ENCODE results near the gene ZNF524.

The ZNF524 gene

DNA sequence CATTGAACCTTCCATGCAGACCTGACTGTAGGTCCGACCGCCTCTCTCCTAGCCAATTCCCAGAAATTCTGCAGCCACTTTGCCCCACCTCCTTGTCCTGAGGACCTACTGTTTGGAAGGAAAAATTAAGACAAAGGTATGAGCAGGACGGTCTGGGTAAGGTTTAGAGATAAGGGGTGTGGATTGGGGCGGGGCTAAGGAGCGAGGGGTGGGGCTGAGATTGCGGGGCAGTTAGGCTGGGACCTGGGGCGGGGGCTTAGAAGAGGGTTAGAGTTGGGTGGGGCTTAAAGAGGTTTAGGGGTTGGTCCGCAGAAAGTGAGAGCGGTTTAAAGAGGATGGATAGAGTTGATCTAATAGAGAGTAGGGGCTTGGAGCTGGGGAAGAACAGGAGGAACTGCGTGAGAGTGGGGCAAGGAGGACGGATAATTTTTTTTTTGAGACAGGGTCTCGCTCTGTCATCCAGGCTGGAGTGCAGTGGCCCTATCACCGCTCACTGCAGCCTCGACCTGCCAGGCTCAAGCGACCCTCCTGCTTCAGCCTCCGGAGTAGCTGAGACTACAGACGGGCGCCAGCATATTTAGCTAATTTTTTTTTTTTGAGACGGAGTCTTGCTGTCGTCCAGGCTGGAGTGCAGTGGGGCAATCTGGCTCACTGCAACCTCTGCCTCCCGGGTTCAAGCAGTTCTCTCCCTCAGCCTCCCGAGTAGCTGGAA is 3.6 kb downstream of the ZNF524 start:
- DNase-seq = no peak

DNA sequence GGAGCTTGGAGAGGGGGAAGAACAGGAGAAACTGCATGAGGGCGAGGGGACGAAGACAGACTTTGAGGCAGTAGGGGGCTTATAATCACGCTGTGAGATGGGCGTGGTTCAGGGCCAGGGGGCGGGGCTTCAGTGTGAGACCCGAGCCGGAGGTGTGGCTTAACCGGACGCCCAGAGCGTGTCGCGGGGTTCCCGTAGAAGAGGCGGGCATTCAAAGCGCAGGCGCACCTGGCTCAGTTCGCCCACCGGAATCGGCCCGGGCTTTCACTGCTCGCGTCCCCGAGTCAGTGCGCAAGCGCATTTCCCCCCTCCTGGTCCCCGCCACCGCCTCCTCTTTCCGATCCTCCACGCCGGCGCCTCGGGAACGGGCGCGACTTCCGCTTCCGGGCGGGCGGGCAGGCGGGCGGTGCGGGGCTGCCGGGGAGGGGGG is 5.1 kb downstream of the ZNF524 start:
- peak; percentile 94 for DNase-seq

DNA sequence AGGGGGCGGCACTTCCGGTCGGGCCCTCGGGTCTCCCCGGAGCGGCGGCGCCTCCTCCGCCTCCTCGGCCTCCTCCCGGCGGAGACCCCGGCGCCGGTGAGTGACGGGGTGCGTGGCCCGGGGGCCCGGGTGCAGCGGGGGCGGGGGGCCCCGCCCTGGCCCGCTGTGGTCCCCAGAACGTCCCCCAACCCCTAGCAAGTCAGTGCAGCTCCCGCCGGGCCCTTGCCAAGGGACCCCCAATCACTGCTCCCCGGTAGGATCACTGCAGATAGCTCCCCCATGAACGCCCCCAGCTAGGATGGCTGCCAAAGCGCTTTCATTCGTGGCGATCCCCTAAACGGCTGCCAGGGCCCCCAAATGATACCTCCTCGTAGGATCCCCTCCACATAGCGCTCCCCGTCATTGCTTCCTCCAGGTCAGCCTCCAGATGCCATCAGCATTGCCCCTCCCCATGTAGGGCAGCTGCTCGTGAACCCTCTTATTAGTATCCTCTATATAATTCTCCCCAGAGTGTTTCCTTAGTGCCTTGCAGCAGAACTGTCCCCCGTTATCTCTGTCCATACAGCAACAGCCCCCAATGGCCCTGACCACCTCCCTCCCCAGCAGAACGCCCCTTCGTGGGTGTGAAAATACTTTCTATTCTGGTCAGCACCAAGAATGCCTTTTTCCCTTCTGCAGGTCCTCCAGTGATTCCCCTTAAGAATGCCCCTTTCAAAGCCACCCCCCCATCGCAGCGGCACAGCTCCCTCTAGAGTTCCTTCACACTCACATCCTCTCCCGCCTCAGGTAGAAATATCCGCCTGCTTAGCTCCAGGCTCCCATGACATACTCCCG is 5.8 kb downstream of the ZNF524 start, which contains the start of gene ZNF865:
Gene ZNF865, plus strand, starts transcription at position 11 of the 834 bp plus-strand sequence. CDS start 7,972 bp downstream, outside the sequence.
- DNase-seq = peak; percentile 68

DNA sequence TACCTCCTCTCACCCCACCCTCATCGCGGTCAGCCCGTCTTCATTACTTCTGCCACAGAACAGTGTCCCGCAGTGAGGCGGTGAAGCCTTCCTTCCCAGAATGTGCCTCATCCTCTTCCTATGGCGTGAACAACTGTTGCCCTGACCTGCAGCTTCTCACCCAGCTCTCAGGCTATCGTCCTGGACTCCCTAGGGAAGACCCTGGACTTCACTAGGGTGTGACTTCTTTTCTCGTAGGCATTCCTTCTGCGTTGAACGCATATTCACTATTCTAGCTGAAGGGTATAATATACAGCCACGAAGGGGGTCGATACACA is 6.3 kb downstream of the ZNF524 start:
- DNase-seq = no peak

DNA sequence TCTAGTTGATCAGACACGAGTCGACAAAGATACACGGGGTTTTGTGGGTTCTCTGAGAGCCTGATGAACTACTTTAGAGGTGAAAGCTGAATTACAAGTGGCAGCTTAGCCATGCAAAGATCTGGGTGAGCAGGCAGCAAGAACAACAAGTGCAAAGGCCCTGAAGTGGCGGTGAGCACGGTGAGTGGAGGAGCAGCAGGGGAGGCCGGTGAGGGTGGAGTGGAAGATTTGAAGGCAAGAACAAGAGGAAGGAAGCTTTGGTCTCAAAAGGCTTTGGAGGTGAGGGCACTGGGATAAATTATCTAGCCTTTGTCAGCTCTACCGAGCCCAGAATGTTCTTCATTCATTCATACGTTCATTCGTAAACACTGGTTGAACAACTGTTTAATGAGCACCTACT is 6.7 kb downstream of the ZNF524 start:
- DNase-seq = no peak

DNA sequence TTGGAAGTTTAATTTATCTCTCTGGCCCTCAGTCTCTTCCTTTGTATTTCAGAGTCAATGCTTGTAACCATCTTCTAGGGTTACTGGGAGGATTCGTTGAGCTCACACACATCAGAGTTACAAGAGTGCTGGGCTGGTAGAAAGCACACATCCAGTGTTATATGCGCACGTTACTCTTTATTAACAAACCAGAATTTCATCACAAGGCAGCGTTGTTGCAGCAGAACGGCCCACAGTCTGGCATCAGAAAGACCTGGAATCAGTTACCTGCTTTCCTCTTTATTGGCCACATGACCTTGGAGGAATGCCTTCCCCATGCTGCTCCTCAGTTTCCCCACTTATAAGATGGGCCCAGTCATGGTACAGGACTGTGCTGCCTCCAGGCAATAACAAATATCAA is 9.2 kb downstream of the ZNF524 start:
- no peak for DNase-seq

DNA sequence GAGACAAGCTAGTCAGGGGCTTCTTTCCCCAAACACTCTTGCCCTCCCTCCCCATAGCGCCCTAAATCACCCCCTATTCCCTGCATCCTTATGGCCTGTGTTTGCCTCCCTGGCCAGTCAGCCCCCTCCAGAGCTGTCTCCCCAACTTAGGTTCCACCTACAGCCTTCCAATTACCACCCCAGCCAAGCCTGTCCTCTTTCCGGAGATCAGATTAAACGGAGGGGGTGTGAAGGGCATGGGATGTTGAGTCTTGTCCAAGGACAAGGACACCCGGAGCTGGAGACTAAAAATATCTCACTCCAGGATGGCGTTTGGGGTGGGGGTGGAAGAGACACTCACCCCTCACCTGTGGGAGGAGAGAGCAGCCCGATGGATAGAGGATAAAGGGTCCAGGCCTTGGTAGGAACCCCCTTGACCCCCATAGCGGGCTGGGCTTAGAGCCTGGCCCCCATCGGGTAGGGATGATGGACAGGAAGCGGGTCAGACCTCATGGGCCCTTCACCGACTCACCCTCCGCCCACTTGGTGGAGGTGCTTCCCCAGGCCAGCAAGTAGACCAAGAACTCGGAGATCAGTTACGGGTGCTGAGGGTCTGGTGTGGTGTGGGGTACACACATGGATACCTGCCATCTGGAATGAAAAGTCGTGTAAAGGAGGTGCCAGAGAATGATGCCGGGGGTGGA is 11.4 kb downstream of the ZNF524 start:
- no peak for DNase-seq

DNA sequence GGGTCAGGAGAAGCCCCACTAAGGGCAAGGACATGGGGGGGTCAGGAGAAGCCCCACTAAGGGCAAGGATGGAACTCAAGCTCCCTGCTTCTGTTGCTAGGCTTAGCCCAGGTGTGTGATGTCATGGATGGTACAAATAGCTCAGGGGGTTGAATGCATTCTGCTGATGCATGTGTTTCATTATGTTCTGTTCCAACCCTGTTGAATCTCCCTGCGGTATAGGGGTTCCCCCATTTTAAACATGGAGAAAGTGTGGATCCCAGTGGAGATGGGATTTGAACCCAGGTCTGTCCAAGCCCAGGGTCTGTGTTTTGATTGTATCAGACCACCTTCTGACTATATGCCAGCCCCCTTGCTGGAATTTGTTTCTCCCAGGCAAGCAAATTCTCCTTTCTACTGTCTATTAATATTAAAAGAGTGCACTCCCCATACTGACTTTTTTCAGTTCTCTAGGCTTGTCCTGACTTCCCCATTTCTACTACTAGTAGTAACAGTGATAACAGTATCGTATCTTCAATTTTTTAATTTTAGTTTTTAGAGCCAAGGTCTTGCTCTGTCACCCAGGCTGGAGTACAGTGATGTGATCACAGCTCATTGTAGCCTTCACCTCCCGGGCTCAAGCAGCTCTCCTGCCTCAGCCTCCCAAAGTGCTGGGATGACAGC is 12.0 kb downstream of the ZNF524 start:
- no peak for DNase-seq

DNA sequence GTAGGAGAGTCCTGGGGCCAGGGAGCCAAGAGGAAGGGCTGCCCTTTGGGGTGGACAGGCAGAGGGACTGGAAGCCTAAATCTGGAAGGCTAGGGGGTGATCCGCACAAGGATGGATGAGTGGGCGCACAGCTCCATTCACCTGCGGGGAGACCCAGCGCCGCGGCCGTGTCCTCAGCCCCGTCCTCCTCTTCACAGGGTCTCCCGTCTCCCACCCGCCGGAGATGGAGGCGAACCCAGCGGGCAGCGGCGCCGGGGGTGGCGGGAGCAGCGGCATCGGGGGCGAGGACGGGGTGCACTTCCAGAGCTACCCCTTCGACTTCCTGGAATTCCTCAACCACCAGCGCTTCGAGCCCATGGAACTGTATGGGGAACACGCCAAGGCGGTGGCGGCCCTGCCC is 13.3 kb downstream of the ZNF524 start:
- no peak for DNase-seq

DNA sequence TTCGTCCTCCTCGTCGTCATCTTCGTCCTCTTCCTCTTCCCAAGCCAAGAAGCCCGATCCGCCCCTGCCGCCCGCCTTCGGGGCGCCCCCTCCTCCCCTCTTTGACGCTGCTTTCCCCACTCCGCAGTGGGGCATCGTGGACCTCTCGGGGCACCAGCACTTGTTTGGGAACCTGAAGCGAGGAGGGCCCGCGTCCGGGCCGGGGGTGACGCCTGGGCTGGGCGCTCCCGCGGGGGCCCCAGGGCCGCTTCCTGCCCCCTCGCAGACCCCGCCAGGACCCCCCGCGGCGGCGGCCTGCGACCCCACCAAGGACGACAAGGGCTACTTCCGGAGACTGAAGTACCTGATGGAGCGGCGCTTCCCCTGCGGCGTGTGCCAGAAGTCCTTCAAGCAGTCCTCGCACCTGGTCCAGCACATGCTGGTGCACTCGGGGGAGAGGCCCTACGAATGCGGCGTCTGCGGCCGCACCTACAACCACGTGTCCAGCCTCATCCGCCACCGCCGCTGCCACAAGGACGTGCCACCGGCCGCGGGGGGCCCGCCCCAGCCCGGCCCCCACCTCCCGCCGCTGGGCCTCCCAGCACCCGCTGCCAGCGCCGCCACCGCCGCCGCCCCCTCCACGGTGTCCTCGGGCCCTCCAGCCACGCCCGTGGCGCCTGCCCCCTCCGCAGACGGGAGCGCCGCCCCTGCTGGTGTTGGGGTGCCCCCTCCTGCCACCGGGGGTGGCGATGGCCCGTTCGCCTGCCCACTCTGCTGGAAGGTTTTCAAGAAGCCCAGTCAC is 14.0 kb downstream of the ZNF524 start:
- DNase-seq = no peak

DNA sequence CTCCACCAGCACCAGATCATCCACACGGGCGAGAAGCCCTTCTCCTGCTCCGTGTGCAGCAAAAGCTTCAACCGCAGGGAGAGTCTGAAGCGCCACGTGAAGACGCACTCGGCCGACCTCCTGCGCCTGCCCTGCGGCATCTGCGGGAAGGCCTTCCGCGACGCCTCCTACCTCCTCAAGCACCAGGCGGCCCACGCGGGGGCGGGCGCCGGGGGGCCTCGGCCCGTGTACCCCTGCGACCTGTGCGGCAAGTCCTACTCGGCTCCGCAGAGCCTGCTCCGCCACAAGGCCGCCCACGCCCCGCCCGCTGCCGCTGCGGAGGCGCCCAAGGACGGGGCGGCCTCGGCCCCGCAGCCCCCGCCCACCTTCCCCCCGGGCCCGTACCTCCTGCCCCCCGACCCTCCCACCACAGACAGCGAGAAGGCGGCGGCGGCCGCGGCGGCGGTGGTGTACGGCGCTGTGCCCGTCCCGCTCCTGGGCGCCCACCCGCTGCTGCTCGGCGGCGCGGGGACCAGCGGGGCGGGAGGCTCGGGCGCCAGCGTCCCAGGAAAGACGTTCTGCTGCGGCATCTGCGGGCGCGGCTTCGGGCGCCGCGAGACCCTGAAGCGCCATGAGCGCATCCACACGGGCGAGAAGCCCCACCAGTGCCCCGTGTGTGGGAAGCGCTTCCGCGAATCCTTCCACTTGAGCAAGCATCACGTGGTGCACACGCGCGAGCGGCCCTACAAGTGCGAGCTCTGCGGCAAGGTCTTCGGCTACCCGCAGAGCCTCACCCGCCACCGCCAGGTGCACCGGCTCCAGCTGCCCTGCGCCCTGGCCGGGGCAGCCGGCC is 14.8 kb downstream of the ZNF524 start:
- no peak for DNase-seq

DNA sequence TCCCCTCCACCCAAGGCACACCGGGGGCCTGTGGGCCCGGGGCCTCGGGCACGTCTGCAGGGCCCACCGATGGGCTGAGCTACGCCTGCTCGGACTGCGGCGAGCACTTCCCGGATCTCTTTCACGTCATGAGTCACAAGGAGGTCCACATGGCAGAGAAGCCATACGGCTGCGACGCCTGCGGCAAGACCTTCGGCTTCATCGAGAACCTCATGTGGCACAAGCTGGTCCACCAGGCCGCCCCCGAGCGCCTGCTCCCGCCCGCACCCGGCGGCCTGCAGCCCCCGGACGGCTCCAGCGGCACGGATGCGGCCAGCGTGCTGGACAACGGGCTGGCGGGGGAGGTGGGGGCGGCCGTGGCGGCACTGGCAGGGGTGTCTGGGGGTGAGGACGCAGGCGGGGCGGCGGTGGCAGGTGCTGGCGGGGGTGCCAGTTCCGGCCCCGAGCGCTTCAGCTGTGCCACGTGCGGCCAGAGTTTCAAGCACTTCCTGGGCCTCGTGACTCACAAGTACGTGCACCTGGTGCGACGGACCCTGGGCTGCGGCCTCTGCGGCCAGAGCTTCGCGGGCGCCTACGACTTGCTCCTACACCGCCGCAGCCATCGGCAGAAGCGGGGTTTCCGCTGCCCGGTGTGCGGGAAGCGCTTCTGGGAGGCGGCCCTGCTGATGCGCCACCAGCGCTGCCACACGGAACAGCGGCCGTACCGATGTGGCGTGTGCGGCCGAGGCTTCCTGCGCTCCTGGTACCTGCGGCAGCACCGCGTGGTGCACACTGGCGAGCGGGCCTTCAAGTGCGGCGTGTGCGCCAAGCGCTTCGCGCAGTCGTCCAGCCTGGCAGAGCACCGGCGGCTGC is 15.7 kb downstream of the ZNF524 start:
- no peak for DNase-seq

DNA sequence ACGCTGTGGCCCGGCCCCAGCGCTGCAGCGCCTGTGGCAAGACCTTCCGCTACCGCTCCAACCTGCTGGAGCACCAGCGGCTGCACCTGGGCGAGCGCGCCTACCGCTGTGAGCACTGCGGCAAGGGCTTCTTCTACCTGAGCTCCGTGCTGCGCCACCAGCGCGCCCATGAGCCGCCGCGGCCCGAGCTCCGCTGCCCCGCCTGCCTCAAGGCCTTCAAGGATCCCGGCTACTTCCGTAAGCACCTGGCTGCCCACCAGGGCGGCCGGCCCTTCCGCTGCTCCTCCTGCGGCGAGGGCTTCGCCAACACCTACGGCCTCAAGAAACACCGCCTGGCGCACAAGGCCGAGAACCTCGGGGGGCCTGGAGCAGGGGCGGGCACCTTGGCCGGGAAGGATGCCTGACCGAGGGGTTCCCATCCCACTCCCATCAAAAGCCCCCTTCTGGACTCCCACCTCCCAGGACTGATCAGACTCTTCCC is 16.3 kb downstream of the ZNF524 start:
- no peak for DNase-seq

DNA sequence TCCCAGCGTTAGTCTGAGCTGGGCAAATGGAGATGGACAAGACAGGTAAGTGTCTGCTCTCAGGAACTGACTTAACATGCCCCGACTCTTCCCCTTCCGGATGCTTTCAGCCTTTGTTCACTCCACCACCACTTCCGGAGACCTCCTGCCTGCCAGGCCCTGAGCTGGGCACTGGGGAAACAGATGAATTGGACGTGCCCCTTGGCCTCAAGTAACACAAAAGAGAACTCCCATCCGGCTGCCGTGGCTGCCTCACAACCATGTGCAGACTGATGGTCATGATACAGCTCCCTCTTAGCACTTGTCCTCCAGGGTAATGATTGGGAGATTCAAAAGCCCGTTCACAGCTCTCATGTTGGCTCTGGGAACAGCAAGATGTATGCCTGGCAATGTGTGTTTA is 17.3 kb downstream of the ZNF524 start:
- DNase-seq = no peak

DNA sequence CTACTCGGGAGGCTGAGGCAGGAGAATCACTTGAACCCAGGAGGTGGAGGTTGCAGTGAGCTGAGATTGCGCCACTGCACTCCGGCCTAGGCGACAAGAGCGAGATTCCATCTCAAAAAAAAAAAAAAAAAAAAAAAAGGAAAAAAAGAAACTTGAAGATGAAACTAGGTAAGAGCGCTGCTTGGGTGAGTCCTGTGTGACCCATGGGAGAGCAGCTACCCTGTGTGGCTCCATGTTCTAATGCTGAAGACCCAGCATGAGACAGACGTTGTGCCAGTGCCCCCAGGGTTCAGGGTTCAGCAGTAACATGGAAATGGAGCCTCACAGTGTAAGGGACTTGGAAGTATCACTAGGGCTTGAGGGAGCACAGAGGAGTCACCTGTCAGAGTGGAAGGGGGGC is 18.3 kb downstream of the ZNF524 start:
- no peak for DNase-seq

DNA sequence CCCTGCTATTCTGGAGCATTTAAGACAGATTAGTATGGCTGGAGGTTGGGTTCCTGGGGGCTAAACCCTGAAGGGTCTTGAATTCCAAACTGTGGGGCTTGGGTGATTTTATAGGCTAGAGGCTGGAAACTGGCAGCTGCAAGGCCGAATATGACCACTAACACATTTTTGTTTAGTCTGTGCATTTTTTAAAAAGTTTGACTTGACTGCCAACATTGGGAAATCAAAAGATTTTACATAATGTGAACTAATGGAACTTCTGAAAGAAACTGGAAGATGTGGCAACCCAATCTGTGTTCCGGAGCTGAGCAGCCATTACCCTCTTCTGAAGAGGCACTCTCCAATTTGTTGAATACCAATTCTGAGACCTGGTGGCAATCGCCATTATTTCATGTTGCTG is 19.2 kb downstream of the ZNF524 start:
- DNase-seq = no peak

DNA sequence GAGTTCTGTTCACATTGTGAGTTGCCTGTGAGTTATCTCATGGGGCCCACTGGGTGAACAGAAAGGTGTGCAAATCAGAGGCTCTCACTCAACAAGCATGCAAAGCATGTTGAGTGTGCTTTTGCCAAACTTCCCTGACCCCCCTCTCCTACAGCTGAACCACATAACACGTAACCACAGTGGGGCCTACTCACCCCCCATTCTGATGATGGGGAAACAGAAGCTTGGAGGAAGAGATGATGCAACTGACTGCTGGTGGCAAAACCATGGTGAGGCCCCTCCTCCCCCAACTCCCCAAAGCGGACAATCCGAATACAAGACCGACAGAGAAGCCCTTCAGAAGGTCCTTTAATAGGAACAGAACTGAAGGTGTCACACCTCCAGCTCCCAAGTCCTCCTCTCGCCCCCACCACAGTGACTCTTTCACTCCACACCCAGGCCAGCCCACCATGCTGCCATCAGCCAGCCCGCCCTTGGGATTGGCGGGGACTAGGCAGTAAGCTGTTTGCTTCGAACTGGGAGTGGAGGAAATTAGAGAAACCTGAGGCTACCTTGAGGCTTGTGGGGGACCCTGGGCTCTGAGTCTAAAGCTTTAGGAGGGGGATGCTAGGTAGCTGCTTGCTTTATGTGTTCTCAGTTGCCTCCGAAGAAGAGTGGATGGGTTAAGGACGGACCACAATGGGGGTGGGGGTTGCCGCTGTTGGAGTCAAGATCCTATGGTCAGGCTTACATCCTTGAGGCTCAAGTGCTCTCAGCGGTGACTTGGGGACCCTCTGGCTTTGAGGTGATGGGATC is 20.5 kb downstream of the ZNF524 start:
- no peak for DNase-seq

DNA sequence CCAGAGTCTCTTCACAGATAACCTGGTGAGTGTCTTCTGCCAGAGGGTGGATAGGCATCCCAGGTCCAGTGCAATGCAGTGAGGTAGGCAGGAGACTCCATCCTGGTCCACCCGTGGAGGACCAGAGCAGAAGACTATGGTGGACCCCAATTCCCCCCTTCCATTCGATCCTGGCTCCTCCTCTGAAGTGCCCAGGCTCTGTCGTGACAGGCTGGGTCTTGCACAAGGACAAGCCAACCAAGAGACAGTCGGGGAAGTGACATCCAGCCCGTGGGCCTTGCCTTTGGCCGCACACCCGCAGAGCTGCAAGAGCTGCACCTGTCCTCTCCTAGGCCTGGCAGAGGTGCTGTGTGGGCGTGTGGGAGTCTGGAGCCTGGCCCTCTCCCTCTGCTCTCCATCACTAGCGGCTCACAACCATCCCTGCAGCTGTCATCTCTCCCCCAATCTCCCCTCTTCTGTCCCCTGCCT is 21.2 kb downstream of the ZNF524 start:
- no peak for DNase-seq

DNA sequence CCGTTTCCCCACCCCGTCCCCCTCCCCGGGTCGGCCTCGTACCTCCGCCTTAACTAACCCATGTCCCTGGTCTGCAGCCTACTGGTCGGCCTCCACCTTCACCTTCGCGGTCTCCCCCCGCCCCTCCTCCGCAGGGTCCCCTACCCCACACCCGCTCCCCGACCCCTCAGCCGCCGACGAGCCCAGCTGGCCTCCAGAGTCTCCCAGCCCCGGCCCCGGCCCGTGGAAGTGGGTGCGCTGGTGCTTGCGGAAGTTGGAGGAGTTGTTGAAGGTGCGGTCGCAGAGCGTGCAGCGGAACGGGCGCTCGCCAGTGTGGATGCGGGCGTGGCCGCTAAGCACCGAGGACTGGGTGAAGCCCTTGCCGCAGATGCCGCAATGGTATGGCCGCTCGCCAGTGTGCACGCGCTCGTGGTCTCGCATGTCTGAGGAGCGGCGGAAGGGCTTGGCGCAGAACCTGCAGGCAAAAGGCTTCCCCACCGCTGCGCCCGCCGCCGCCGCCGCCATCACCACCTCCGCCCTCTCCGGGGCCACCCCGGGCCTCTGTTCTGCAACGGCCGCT is 21.7 kb downstream of the ZNF524 start:
- no peak for DNase-seq

Measured in NCI-H510A treated with DMSO at 0.1 percent for 48 hours (cell line).